GM12878 (cell line): ENCODE results near the gene CD69. TPM values are rescaled to one million over a fixed set of nuclear protein-coding genes. Genes with fewer than 3 reads are reported as not detected.

Source experiments
- ASH2L ChIP-seq: fragments of 300-600, 200-600 bp; sonication (generic); IDR thresholded peaks from 2 replicates; pipeline ENCODE4 v1.6.1; 2017; ENCODE audit warnings: low read depth, mild to moderate bottlenecking, borderline replicate concordance
- BACH1 ChIP-seq: fragments of 450-650 bp; IDR thresholded peaks from 2 replicates; pipeline ENCODE4 v1.6.1; 2017; ENCODE audit warnings: mild to moderate bottlenecking, borderline replicate concordance
- BCL3 ChIP-seq: IDR thresholded peaks from 2 replicates; pipeline ENCODE4 v1.6.1; 2011; ENCODE audit warnings: borderline replicate concordance, low read depth, mild to moderate bottlenecking, moderate library complexity, low read length; ENCODE audit not compliant: insufficient read depth, poor library complexity, severe bottlenecking
- BMI1 ChIP-seq: fragments of 450-650 bp; IDR thresholded peaks from 2 replicates; pipeline ENCODE4 v1.6.1; 2016; ENCODE audit warnings: mild to moderate bottlenecking, moderate library complexity, borderline replicate concordance
- FOS ChIP-seq: IDR thresholded peaks from 3 replicates; pipeline ENCODE4 v1.6.1; 2011; ENCODE audit warnings: borderline replicate concordance; ENCODE audit not compliant: insufficient read length; ENCODE audit errors: extremely low read depth
- IKZF1 ChIP-seq: fragments of 450-650 bp; conservative IDR thresholded peaks from 2 replicates; pipeline ENCODE4 v1.6.1; 2017; ENCODE audit warnings: antibody characterized with exemption, mild to moderate bottlenecking
- IKZF2 ChIP-seq, 2 experiments: fragments of 450-650 bp; IDR thresholded peaks; 2 replicates each; pipeline ENCODE4 v1.6.1; 2017; ENCODE audit warnings: mild to moderate bottlenecking in 2 of 2, moderate library complexity in 2 of 2
- JUND ChIP-seq: IDR thresholded peaks from 2 replicates; pipeline ENCODE4 v1.6.1; 2012; ENCODE audit warnings: low read depth, mild to moderate bottlenecking, low read length, improper control_type of control experiment, moderate library complexity
- KAT2A ChIP-seq: conservative IDR thresholded peaks from 2 replicates; pipeline ENCODE4 v1.6.1; 2011; ENCODE audit warnings: low read depth, low read length; ENCODE audit not compliant: control insufficient read depth
- MEF2B ChIP-seq: fragments of 450-650 bp; IDR thresholded peaks from 2 replicates; pipeline ENCODE4 v1.6.1; 2018; ENCODE audit warnings: mild to moderate bottlenecking, moderate library complexity; ENCODE audit not compliant: partially characterized antibody, poor library complexity, severe bottlenecking
- NR2F1 ChIP-seq: fragments of 450-650 bp; conservative IDR thresholded peaks from 2 replicates; pipeline ENCODE4 v1.6.1; 2017; ENCODE audit warnings: mild to moderate bottlenecking
- PAX5 ChIP-seq: IDR thresholded peaks from 2 replicates; pipeline ENCODE4 v1.6.1; 2011; ENCODE audit warnings: low read depth, low read length, borderline replicate concordance
- POLR2A ChIP-seq: IDR thresholded peaks from 2 replicates; pipeline ENCODE4 v1.6.1; 2011; ENCODE audit warnings: low read depth, mild to moderate bottlenecking, low read length
- RUNX3 ChIP-seq: IDR thresholded peaks from 2 replicates; pipeline ENCODE4 v1.6.1; 2012; ENCODE audit warnings: low read length, inconsistent platforms
- SMC3 ChIP-seq: IDR thresholded peaks from 2 replicates; pipeline ENCODE4 v1.6.1; 2011; ENCODE audit warnings: low read length, improper control_type of control experiment, borderline replicate concordance
- TCF12 ChIP-seq: IDR thresholded peaks from 2 replicates; pipeline ENCODE4 v1.6.1; 2011; ENCODE audit warnings: low read depth, mild to moderate bottlenecking, low read length
- ZBTB33 ChIP-seq: fragments of 450-650 bp; IDR thresholded peaks from 2 replicates; pipeline ENCODE4 v1.6.1; 2017; ENCODE audit warnings: mild to moderate bottlenecking
- ZNF207 ChIP-seq: fragments of 450-650 bp; IDR thresholded peaks from 2 replicates; pipeline ENCODE4 v1.6.1; 2014; ENCODE audit warnings: antibody characterized with exemption, mild to moderate bottlenecking, borderline replicate concordance
- polyA plus RNA-seq, 11 experiments: library from polyadenylated mRNA; depleted of rRNA in 4 of 11; unstranded in 6 of 11; stranded (reverse) in 5 of 11; fragments of >200 nt; fragmentation: Nextera tagmentation in 4 of 11; fragmentation: Illumina TruSeq in 1 of 11; extraction: Ambion mirVana in 4 of 11; extraction: Trizol in 1 of 11; gene quantifications; 1 replicate in 1 of 11; 2 replicates in 10 of 11; pipeline versions ENCODE4 v1.2.1 to v1.2.3, GENCODE V29; 2011 to 2016; ENCODE audit warnings: inconsistent platforms in 2 of 11, missing spikeins in 2 of 11, low read depth in 1 of 11
- total RNA-seq, 4 experiments: library from RNA; depleted of rRNA in 3 of 4; stranded (reverse); fragments of >200 nt in 3 of 4; fragmentation: Illumina TruSeq in 1 of 4; extraction: Trizol in 1 of 4; gene quantifications; 2 replicates each; pipeline versions ENCODE4 v1.2.1 to v1.2.3, GENCODE V29; 2013 to 2021
- TF ChIP-seq, protein P1 (sequence below): fragments of 450-650 bp; formaldehyde crosslinking; IDR thresholded peaks from 2 replicates; pipeline ENCODE4 v1.4.0; 2020; ENCODE audit warnings: mild to moderate bottlenecking, moderate library complexity
- TF ChIP-seq, protein P2 (sequence below): fragments of 450-650 bp; conservative IDR thresholded peaks from 2 replicates; pipeline ENCODE4 v1.6.1; 2017; ENCODE audit warnings: mild to moderate bottlenecking, moderate library complexity

CD69 gene
- total and polyA plus RNA-seq, 10 of the 15 experiments (the other 5 are each of a cell fraction or from before 2014, with no cell fraction given) = 7.3 to 156 (median 15.0) TPM

DNA sequence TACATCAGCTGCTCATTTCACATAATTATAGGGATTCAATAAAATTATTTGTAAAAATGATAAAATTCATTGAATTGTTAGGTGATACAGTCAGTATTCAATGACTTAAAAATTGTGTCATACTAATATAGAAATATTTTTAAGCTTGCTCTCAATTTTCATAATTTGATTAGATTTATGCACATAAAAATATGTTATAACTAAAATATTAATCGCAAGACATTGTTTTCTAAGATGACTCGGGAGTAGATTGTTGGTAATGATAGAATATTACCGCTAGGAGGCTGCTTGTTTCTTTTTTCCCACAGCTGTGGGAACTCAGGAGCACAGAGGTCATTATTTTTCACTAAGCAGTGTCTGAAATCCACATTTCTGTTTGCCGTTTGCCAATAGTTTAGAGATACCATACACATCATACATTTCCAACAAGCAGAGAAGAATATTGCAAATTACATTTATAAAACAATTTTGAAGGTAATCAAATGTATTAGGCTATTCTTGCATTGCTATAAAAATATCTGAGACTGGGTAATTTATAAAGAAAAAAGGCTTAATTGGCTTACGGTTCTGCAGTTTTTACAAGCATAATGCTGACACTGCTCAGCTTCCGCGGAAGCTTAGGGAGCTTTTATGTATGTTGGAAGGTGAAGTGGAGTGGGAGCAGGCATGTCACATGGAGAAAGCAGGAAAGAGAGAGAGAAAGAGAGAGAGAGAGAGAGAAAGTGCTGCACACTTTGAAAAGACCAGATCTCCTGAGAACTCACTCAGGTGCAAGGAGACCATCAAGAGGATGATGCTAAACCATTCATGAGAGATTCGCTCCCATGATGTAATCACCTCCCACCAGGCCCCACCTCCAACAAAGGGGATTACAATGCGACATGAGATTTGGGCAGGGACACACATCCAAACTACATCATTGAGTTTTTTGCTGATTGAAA lies 9.2 kb downstream of the CD69 start (continued):
- peak; percentile 39 for TF ChIP-seq BCL3
- peak; percentile 65 for TF ChIP-seq SMC3
- 0 out of 2 replicates have a peak, but pooled peaks have one; percentile 68 for TF ChIP-seq ZNF207
- 0 out of 2 replicates have a peak, but pooled peaks have one; percentile 41 for TF ChIP-seq IKZF1
- peak; percentile 98 for TF ChIP-seq ZBTB33
- peak; percentile 90; the same call in 1 of the 2 replicates for TF ChIP-seq BACH1
- no peak for TF ChIP-seq ASH2L
- no peak for TF ChIP-seq FOS
- TF ChIP-seq TCF12 = peak; percentile 83; the same call in 1 of the 2 replicates
- TF ChIP-seq KAT2A = no peak
- peak; percentile 69 for TF ChIP-seq BMI1
- peak; percentile 76; the same call in 1 of the 2 replicates for TF ChIP-seq PAX5
- TF ChIP-seq POLR2A = 0 out of 2 replicates have a peak, but pooled peaks have one; percentile 42
- peak; percentile 64 to 79; a peak in 3 of 4 replicates for TF ChIP-seq IKZF2 (IDR thresholded peaks at IDR 0.05)
- TF ChIP-seq, protein P1, sequence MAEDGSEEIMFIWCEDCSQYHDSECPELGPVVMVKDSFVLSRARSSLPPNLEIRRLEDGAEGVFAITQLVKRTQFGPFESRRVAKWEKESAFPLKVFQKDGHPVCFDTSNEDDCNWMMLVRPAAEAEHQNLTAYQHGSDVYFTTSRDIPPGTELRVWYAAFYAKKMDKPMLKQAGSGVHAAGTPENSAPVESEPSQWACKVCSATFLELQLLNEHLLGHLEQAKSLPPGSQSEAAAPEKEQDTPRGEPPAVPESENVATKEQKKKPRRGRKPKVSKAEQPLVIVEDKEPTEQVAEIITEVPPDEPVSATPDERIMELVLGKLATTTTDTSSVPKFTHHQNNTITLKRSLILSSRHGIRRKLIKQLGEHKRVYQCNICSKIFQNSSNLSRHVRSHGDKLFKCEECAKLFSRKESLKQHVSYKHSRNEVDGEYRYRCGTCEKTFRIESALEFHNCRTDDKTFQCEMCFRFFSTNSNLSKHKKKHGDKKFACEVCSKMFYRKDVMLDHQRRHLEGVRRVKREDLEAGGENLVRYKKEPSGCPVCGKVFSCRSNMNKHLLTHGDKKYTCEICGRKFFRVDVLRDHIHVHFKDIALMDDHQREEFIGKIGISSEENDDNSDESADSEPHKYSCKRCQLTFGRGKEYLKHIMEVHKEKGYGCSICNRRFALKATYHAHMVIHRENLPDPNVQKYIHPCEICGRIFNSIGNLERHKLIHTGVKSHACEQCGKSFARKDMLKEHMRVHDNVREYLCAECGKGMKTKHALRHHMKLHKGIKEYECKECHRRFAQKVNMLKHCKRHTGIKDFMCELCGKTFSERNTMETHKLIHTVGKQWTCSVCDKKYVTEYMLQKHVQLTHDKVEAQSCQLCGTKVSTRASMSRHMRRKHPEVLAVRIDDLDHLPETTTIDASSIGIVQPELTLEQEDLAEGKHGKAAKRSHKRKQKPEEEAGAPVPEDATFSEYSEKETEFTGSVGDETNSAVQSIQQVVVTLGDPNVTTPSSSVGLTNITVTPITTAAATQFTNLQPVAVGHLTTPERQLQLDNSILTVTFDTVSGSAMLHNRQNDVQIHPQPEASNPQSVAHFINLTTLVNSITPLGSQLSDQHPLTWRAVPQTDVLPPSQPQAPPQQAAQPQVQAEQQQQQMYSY (CRISPR knock-in tag) = no peak
- TF ChIP-seq RUNX3 = peak; percentile 47
- TF ChIP-seq JUND = no peak
- TF ChIP-seq, protein P2, sequence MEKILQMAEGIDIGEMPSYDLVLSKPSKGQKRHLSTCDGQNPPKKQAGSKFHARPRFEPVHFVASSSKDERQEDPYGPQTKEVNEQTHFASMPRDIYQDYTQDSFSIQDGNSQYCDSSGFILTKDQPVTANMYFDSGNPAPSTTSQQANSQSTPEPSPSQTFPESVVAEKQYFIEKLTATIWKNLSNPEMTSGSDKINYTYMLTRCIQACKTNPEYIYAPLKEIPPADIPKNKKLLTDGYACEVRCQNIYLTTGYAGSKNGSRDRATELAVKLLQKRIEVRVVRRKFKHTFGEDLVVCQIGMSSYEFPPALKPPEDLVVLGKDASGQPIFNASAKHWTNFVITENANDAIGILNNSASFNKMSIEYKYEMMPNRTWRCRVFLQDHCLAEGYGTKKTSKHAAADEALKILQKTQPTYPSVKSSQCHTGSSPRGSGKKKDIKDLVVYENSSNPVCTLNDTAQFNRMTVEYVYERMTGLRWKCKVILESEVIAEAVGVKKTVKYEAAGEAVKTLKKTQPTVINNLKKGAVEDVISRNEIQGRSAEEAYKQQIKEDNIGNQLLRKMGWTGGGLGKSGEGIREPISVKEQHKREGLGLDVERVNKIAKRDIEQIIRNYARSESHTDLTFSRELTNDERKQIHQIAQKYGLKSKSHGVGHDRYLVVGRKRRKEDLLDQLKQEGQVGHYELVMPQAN = no peak
- peak; percentile 31 for TF ChIP-seq MEF2B
- peak; percentile 83 for TF ChIP-seq NR2F1
